Prostate gland (tissue), 2 donors: ENCODE data around the gene MRO. TPM values are rescaled to one million over a fixed set of nuclear protein-coding genes. Genes with fewer than 3 reads are reported as not detected.

Experiments
- DNase-seq: peaks from one replicate; pipeline ENCODE4 v3.0.0-alpha.2; 2019; ENCODE audit warnings: low spot score
- H3K27ac ChIP-seq, 2 donors: fragments of 200-600 bp; sonication (generic); 2 replicates each; pipeline ENCODE4 v1.5.1; 2017 to 2019
- H3K27me3 ChIP-seq: fragments of 200-600 bp; sonication (generic); replicated peaks from 2 replicates; pipeline ENCODE4 v1.5.1; 2019; ENCODE audit not compliant: insufficient read depth
- H3K36me3 ChIP-seq, 2 donors: fragments of 200-600 bp; sonication (generic); 1 replicate in 1 of 2; 2 replicates in 1 of 2; pipeline versions ENCODE4 v1.5.1 to v1.8.1; 2017 to 2019
- H3K4me1 ChIP-seq: fragments of 200-600 bp; sonication (generic); replicated peaks from 2 replicates; pipeline ENCODE4 v1.5.1; 2019
- H3K4me3 ChIP-seq, 2 donors: fragments of 200-600 bp; sonication (generic); 2 replicates each; pipeline ENCODE4 v1.5.1; 2017 to 2019
- H3K9me3 ChIP-seq: fragments of 200-600 bp; sonication (generic); 2 replicates; pipeline ENCODE4 v1.5.1; 2017
- POLR2A ChIP-seq: fragments of 450-650 bp; IDR thresholded peaks from one replicate; pipeline ENCODE4 v1.6.1; 2016; ENCODE audit warnings: antibody characterized with exemption, mild to moderate bottlenecking
- POLR2AphosphoS5 ChIP-seq: sonication (generic); formaldehyde crosslinking; IDR thresholded peaks from one replicate; pipeline ENCODE4 v1.6.1; 2017; ENCODE audit warnings: antibody characterized with exemption
- WGBS: methylation state at CpG from one replicate; pipeline ENCODE4 v1.1.5; 2018; 5-methylcytosine and 5-hydroxymethylcytosine counted together
- intact Hi-C: fragments of 100-400 bp; cut with DNase I; formaldehyde crosslinking; loops from one replicate; pipeline ENCODE4 v1.14.2; 2022
- total RNA-seq, 2 donors: library from RNA; depleted of rRNA; stranded (reverse); fragments of >200 nt; gene quantifications; one replicate each; pipeline ENCODE4 v1.1.0, GENCODE V29; 2016
- TF ChIP-seq, protein P1 (sequence below), 4 experiments: fragments of 200-600 bp in 2 of 4; fragments of 450-650 bp in 2 of 4; sonication (generic) in 2 of 4; IDR thresholded peaks; 1 replicate in 3 of 4; 2 replicates in 1 of 4; pipeline ENCODE4 v1.5.1; 2016 to 2019; ENCODE audit warnings: antibody characterized with exemption in 4 of 4, mild to moderate bottlenecking in 2 of 4, moderate library complexity in 2 of 4

Gene MRO
- total RNA-seq, 2 donors from 2014 or later = 0.23 to 64.8 TPM

- whole genome bisulfite sequencing = 68% methylated on average over 4 of the region's 4 CpGs
- no peaks in the 10 kb centered on the region for H3K36me3 ChIP-seq
These were observed 43.4 kb downstream of the MRO start for GRCh38 chr18:50776383-50776782.

GRCh38 chr18:50775726-50776125 lies 44.1 kb downstream of the MRO start:
- 91% methylated on average over 14 of the region's 14 CpGs for WGBS

More at GRCh38 chr18:50776383-50776782, 43.4 kb downstream of the MRO start:
- TF ChIP-seq POLR2AphosphoS5 = no peak
- TF ChIP-seq POLR2A = no peak
- TF ChIP-seq, protein P1, sequence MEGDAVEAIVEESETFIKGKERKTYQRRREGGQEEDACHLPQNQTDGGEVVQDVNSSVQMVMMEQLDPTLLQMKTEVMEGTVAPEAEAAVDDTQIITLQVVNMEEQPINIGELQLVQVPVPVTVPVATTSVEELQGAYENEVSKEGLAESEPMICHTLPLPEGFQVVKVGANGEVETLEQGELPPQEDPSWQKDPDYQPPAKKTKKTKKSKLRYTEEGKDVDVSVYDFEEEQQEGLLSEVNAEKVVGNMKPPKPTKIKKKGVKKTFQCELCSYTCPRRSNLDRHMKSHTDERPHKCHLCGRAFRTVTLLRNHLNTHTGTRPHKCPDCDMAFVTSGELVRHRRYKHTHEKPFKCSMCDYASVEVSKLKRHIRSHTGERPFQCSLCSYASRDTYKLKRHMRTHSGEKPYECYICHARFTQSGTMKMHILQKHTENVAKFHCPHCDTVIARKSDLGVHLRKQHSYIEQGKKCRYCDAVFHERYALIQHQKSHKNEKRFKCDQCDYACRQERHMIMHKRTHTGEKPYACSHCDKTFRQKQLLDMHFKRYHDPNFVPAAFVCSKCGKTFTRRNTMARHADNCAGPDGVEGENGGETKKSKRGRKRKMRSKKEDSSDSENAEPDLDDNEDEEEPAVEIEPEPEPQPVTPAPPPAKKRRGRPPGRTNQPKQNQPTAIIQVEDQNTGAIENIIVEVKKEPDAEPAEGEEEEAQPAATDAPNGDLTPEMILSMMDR (IDR thresholded peaks at IDR 0.05) = no peak
- Histone ChIP-seq H3K27ac (no peak overlapping the region), H3K9me3 (no peaks in the 10 kb centered on the region), H3K4me3 (no peak overlapping the region), H3K27me3 (no peaks in the 10 kb centered on the region), H3K4me1 (no peaks in the 10 kb centered on the region)
- no peak for DNase-seq
- intact Hi-C loops = no loop called here

DNA sequence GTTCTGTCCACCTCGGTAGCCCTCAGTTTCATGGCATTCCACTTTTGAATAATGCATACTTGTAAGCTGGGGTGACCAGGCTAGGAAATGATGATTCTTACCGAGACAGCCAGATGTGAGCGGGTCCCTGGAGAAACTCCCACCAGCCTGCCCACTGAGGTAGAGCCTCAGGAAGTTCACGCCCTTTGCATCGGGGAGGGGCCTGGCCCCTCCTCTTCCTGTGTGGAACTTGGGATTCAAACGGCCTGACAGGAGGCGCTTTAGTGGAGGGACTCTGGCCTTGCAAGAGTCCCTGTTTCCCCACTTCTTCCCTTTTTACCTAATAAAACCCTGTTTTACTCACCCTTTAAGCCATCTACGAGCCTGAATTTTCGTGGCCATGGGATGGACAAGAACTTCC lies 44.6 kb downstream of the MRO start:
- no peak for DNase-seq
- no peak for TF ChIP-seq POLR2AphosphoS5
- TF ChIP-seq POLR2A = no peak
- TF ChIP-seq, protein P1 (IDR thresholded peaks at IDR 0.05) = no peak
- H3K27ac ChIP-seq = no peak overlapping the region
- no peaks in the 10 kb centered on the region for H3K27me3 ChIP-seq
- no peaks in the 10 kb centered on the region for H3K9me3 ChIP-seq
- WGBS = 81% methylated on average over 9 of the region's 9 CpGs
- H3K4me3 ChIP-seq = no peak overlapping the region
- no peaks in the 10 kb centered on the region for H3K36me3 ChIP-seq
- H3K4me1 ChIP-seq = no peaks in the 10 kb centered on the region
- intact Hi-C loops = no loop called here

More at GRCh38 chr18:50775726-50776125, 44.1 kb downstream of the MRO start:
- H3K9me3 ChIP-seq = no peaks in the 10 kb centered on the region
- no peak overlapping the region for H3K4me3 ChIP-seq
- no peak for TF ChIP-seq POLR2AphosphoS5
- TF ChIP-seq, protein P1 (IDR thresholded peaks at IDR 0.05) = no peak
- no peak for TF ChIP-seq POLR2A
- no peaks in the 10 kb centered on the region for H3K27me3 ChIP-seq
- no peak overlapping the region for H3K27ac ChIP-seq
- intact Hi-C loops = no loop called here
- DNase-seq = no peak
- no peaks in the 10 kb centered on the region for H3K4me1 ChIP-seq
- no peaks in the 10 kb centered on the region for H3K36me3 ChIP-seq

GRCh38 chr18:50769463-50769862 lies 50.4 kb downstream of the MRO start:
- DNase-seq = no peak
- Histone ChIP-seq H3K36me3 (no peaks in the 10 kb centered on the region), H3K4me3 (no peak overlapping the region), H3K27me3 (no peaks in the 10 kb centered on the region), H3K27ac (no peak overlapping the region), H3K4me1 (no peaks in the 10 kb centered on the region), H3K9me3 (no peaks in the 10 kb centered on the region)
- no peak for TF ChIP-seq POLR2AphosphoS5
- no peak for TF ChIP-seq POLR2A
- TF ChIP-seq, protein P1 (IDR thresholded peaks at IDR 0.05) = no peak
- intact Hi-C loops = no loop called here

GRCh38 chr18:50757358-50757757 lies 62.5 kb downstream of the MRO start:
- Histone ChIP-seq H3K27me3 (no peaks in the 10 kb centered on the region), H3K4me1 (no peaks in the 10 kb centered on the region), H3K4me3 (no peak overlapping the region), H3K27ac (no peak overlapping the region), H3K36me3 (no peaks in the 10 kb centered on the region), H3K9me3 (no peaks in the 10 kb centered on the region)
- TF ChIP-seq POLR2A = no peak
- TF ChIP-seq POLR2AphosphoS5 = peak; percentile 18
- intact Hi-C loops = loop anchor here (5.0 to 10.0 kb wide), 2 partner anchors 100 to 203 kb away; no protein-coding TSS in a partner anchor
- no peak for DNase-seq
- WGBS = 71% methylated on average over 7 of the region's 7 CpGs
